Measurements from ENCODE around the gene DSCAML1. TPM values are rescaled to one million over a fixed set of nuclear protein-coding genes. Genes with fewer than 3 reads are reported as not detected.

The DSCAML1 gene
- total RNA-seq, 4 donors from 2014 or later: 0.54 to 1.8 (median 0.99) TPM

DNA sequence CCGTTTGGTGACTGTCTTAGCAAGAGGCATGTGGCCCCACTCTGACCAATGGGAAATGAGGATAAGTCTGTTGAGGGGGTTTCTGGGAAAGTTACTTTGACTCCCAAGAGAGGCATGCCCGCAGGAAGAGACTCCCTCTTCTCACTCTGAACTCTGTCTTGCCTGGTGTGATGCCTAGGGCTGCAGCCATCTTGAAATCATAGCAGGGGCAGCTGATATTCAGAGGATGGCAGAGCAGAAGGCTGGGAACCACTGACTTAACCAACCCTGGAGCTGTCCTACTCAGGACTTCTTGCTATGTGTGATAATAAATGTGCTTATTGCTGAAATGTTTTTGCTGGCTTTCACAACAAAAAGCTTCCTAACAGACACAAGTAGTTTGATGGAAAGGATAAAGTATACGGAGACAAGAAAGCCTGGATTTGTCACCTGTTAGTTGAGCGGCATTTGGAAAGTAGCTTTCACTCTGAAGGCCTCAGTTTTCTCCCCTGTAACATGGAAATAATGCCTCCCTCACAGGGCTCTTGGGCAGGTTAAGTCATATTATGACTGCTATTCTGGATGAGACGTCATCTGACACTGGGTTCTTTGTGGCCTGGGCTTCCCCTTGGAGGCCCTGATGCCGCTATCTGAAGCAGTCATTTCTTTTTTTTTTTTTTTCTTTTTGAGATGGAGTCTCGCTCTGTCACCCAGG lies 340.8 kb downstream of the DSCAML1 start:
- intact Hi-C loops (cut with DNase I): no loop called here
- DNase-seq: no peak
- TF ChIP-seq, protein P1, sequence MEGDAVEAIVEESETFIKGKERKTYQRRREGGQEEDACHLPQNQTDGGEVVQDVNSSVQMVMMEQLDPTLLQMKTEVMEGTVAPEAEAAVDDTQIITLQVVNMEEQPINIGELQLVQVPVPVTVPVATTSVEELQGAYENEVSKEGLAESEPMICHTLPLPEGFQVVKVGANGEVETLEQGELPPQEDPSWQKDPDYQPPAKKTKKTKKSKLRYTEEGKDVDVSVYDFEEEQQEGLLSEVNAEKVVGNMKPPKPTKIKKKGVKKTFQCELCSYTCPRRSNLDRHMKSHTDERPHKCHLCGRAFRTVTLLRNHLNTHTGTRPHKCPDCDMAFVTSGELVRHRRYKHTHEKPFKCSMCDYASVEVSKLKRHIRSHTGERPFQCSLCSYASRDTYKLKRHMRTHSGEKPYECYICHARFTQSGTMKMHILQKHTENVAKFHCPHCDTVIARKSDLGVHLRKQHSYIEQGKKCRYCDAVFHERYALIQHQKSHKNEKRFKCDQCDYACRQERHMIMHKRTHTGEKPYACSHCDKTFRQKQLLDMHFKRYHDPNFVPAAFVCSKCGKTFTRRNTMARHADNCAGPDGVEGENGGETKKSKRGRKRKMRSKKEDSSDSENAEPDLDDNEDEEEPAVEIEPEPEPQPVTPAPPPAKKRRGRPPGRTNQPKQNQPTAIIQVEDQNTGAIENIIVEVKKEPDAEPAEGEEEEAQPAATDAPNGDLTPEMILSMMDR (IDR thresholded peaks at IDR 0.05): no peak
- no peak for TF ChIP-seq POLR2A (IDR thresholded peaks at IDR 0.05)
- Histone ChIP-seq H3K36me3 (no peaks in the 10 kb centered on the region), H3K9me3 (no peaks in the 10 kb centered on the region), H3K27ac (no peak overlapping the region), H3K27me3 (no peaks in the 10 kb centered on the region), H3K4me1 (peaks cover 0 to 9% of the 10 kb centered on the region in 2 donors), H3K4me3 (replicated peaks in 1 of 3) (no peak overlapping the region)
- WGBS, 2 donors: 93 to 95% methylated on average over 7 of the region's 7 CpGs

DNA sequence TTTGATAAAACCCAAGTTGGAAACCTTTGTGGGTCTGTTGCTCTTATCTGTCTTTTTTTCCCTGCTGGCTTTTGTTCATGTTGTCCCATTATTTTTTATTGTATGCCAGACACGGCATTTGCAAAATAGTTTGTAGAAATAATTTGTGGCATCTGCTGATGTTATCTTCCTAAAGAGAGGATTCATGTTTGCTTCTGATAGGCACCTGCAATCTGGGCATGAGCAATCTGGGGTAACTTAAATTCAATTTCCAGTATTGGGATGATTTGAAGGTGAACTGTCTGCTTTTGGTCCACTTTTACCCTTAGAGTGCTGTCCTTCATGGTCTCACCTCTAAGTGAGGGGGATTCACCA lies 342.5 kb downstream of the DSCAML1 start:
- intact Hi-C loops (cut with DNase I): no loop called here
- no peaks in the 10 kb centered on the region for H3K27me3 ChIP-seq
- H3K9me3 ChIP-seq: no peaks in the 10 kb centered on the region
- no peak for DNase-seq
- peaks cover 0 to 9% of the 10 kb centered on the region in 2 donors for H3K4me1 ChIP-seq
- no peak overlapping the region for H3K27ac ChIP-seq
- TF ChIP-seq, protein P1 (IDR thresholded peaks at IDR 0.05): no peak
- H3K36me3 ChIP-seq: no peaks in the 10 kb centered on the region
- H3K4me3 ChIP-seq (replicated peaks in 1 of 3): no peak overlapping the region
- WGBS, 2 donors: 91 to 98% methylated on average over 1 of the region's 1 CpG

DNA sequence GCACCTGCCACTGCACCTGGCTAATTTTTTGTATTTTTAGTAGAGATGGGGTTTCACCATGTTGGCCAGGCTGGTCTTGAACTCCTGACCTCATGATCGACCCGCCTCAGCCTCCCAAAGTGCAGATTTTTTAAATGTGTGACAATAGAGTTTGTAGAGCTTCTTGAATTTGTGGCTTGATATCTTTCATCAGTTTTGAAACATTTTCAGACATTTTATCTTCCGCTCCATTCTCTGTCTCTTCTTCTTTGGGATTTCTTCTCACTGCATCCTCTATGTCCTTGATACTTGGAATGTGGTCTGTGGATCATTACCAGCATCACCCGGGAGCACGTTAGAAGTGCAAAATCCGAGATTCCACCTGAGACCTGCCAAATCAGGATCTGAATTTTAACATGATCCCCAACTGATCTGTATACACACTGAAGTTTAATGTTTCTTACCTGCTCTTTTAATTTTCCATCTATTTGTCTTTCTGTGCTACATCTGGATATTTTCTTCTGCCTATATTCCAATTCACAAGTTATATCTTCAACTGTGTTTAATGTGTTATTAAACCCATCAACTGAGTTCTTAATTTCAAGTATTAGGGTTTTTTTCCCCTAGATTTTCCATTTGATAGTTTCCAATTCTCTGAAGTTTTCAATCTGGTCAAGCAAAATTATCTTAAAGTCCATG lies 343.0 kb downstream of the DSCAML1 start:
- Histone ChIP-seq H3K4me3 (replicated peaks in 1 of 3) (no peak overlapping the region), H3K36me3 (no peaks in the 10 kb centered on the region), H3K27me3 (no peaks in the 10 kb centered on the region), H3K4me1 (peaks cover 0 to 9% of the 10 kb centered on the region in 2 donors), H3K9me3 (no peaks in the 10 kb centered on the region), H3K27ac (no peak overlapping the region)
- no peak for DNase-seq
- 95 to 98% methylated on average over 6 of the region's 6 CpGs for WGBS, 2 donors
- intact Hi-C loops (cut with DNase I): no loop called here
- TF ChIP-seq POLR2A (IDR thresholded peaks at IDR 0.05): no peak

DNA sequence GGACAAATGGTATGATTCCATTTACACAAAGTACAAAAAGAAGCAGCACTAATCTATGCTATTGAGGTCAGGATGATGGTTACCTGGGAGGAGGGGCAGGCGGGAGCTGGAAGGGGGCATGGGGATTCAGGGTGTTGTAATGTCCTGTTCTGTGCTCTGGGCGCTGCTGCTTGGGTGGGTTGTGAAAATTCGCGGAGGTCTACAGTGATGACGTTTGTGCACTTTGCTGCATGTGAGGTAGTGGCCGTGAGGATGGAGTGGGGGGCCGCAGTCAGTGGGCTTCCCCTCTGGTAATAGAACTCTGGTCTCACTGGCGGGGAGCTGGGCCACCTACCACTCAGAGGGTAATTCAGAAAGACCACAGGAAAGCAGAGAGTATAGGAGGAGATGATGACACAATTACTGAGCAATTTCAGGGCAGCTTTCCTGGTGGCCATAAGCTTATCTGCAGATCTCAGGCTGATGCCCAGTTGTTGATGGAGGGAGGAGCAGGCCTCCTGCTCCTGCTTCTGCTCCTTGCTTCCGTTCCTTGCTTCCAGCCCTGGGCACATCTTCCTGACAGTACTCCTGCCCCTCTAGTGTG lies 347.8 kb downstream of the DSCAML1 start:
- Histone ChIP-seq H3K9me3 (no peaks in the 10 kb centered on the region), H3K36me3 (no peaks in the 10 kb centered on the region), H3K27ac (no peak overlapping the region), H3K27me3 (no peaks in the 10 kb centered on the region), H3K4me1 (no peaks in the 10 kb centered on the region), H3K4me3 (replicated peaks in 1 of 3) (no peak overlapping the region)
- intact Hi-C loops (cut with DNase I): no loop called here
- 92 to 95% methylated on average over 9 of the region's 9 CpGs for WGBS, 2 donors
- DNase-seq: no peak
- TF ChIP-seq, protein P1 (IDR thresholded peaks at IDR 0.05): no peak
- TF ChIP-seq POLR2A (IDR thresholded peaks at IDR 0.05): no peak

DNA sequence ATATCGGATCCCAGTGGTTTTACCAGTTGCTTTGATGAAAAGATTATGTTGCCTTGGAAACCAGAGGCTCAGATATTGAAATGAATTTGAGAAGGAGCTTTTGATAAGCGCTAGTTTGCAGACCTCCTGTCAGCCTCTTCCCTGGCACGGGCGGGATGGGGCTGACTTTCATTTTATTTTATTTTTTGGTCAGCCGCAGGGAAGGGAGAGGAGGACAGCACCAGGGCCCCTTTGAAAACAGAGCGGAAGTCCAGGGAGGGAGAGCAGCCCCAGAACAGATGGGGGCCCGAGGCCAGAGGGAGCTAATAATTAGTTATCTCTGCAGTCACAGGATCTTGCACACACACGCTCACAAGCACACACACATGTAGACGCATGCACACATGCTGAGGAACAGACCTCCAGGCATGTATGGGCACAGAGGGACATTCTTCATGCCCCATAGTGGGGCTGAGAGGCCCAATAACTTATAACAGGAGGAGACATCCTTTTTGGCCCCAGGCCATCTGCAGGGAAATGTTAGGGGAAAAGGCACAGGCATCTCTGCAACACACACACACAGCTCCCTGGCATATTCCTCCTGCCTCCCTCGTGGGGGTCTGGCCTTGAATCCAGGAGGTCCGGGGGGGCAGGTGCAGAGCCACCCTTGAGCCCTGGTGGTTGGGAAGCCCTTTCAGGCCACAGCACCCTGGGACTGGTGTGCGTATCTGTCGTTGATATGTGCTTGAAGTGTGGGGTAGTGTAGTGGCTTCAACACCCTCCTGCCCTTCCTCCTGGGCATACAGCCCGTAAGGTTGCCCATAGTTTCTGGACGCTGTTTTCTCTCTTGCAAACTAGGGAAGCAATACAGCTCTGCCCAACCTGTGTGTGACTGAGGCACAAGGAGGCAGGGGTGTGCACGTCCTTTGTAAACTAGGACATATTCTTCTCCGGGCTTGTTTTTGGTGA lies 352.0 kb downstream of the DSCAML1 start:
- intact Hi-C loops (cut with DNase I): no loop called here
- H3K4me3 ChIP-seq (replicated peaks in 1 of 3): no peak overlapping the region
- 74 to 84% methylated on average over 13 to 16 of the region's 17 CpGs for WGBS, 2 donors

More for the DNA sequence above, 352.0 kb downstream of the DSCAML1 start:
- DNase-seq: no peak
- H3K9me3 ChIP-seq: no peaks in the 10 kb centered on the region
- peaks cover 5 to 16% of the 10 kb centered on the region in 2 donors for H3K4me1 ChIP-seq
- no peak overlapping the region for H3K27ac ChIP-seq
- no peaks in the 10 kb centered on the region for H3K36me3 ChIP-seq
- no peak for TF ChIP-seq POLR2A (IDR thresholded peaks at IDR 0.05)
- TF ChIP-seq, protein P1 (IDR thresholded peaks at IDR 0.05): no peak
- no peaks in the 10 kb centered on the region for H3K27me3 ChIP-seq
